IMR-90 (cell line): Measurements from ENCODE around the gene CANT1.

Source experiments
- CEBPB ChIP-seq: IDR thresholded peaks from 2 replicates; pipeline ENCODE4 v1.6.1; 2012; ENCODE audit warnings: low read depth, low read length, improper control_type of control experiment
- FOS ChIP-seq: fragments of 150-350 bp; IDR thresholded peaks from 2 replicates; pipeline ENCODE4 v1.6.1; 2016; ENCODE audit warnings: low read depth, low read length
- MAFK ChIP-seq: IDR thresholded peaks from 2 replicates; pipeline ENCODE4 v1.6.1; 2012; ENCODE audit warnings: low read depth, low read length, improper control_type of control experiment
- MAZ ChIP-seq: IDR thresholded peaks from 2 replicates; pipeline ENCODE4 v1.6.1; 2012; ENCODE audit warnings: low read depth, mild to moderate bottlenecking, low read length, improper control_type of control experiment, moderate library complexity, borderline replicate concordance
- MXI1 ChIP-seq: IDR thresholded peaks from 2 replicates; pipeline ENCODE4 v1.6.1; 2012; ENCODE audit warnings: low read depth, mild to moderate bottlenecking, low read length, moderate library complexity, borderline replicate concordance
- POLR2A ChIP-seq: IDR thresholded peaks from 2 replicates; pipeline ENCODE4 v1.6.1; 2012; ENCODE audit warnings: mild to moderate bottlenecking, low read depth, low read length
- RAD21 ChIP-seq: IDR thresholded peaks from 2 replicates; pipeline ENCODE4 v1.6.1; 2012; ENCODE audit warnings: low read length, improper control_type of control experiment
- RCOR1 ChIP-seq: IDR thresholded peaks from 2 replicates; pipeline ENCODE4 v1.6.1; 2012; ENCODE audit warnings: mild to moderate bottlenecking, low read length, improper control_type of control experiment; ENCODE audit not compliant: insufficient replicate concordance
- RFX5 ChIP-seq: IDR thresholded peaks from 2 replicates; pipeline ENCODE4 v1.8.0; 2012; ENCODE audit warnings: low read depth, mild to moderate bottlenecking, low read length, moderate library complexity
- SMC3 ChIP-seq: fragments of 150-350 bp; IDR thresholded peaks from 2 replicates; pipeline ENCODE4 v1.6.1; 2016; ENCODE audit warnings: low read depth, mild to moderate bottlenecking, antibody characterized with exemption, low read length, moderate library complexity
- TF ChIP-seq, protein P1 (sequence below): conservative IDR thresholded peaks from 2 replicates; pipeline ENCODE4 v1.5.1; 2012; ENCODE audit warnings: mild to moderate bottlenecking, low read depth, low read length, improper control_type of control experiment
- TF ChIP-seq, protein P2 (sequence below): fragments of 150-350 bp; IDR thresholded peaks from 2 replicates; pipeline ENCODE4 v1.6.1; 2017; ENCODE audit warnings: mild to moderate bottlenecking, antibody characterized with exemption, low read length, low read depth

GRCh38 chr17:78988152-78988551 is 21.4 kb downstream of the CANT1 start:
- TF ChIP-seq, protein P1, sequence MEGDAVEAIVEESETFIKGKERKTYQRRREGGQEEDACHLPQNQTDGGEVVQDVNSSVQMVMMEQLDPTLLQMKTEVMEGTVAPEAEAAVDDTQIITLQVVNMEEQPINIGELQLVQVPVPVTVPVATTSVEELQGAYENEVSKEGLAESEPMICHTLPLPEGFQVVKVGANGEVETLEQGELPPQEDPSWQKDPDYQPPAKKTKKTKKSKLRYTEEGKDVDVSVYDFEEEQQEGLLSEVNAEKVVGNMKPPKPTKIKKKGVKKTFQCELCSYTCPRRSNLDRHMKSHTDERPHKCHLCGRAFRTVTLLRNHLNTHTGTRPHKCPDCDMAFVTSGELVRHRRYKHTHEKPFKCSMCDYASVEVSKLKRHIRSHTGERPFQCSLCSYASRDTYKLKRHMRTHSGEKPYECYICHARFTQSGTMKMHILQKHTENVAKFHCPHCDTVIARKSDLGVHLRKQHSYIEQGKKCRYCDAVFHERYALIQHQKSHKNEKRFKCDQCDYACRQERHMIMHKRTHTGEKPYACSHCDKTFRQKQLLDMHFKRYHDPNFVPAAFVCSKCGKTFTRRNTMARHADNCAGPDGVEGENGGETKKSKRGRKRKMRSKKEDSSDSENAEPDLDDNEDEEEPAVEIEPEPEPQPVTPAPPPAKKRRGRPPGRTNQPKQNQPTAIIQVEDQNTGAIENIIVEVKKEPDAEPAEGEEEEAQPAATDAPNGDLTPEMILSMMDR = no peak
- TF ChIP-seq MAZ (no peak), POLR2A (no peak), FOS (no peak), CEBPB (no peak), SMC3 (no peak), MXI1 (no peak), RFX5 (no peak), MAFK (no peak), RCOR1 (no peak), RAD21 (no peak)
- TF ChIP-seq, protein P2, sequence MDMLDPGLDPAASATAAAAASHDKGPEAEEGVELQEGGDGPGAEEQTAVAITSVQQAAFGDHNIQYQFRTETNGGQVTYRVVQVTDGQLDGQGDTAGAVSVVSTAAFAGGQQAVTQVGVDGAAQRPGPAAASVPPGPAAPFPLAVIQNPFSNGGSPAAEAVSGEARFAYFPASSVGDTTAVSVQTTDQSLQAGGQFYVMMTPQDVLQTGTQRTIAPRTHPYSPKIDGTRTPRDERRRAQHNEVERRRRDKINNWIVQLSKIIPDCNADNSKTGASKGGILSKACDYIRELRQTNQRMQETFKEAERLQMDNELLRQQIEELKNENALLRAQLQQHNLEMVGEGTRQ = no peak
